ENCODE results near the gene NCL.
"Not testable (repeated sequence)": the region's sequence is repeated elsewhere in the genome, so short reads cannot be mapped to it uniquely, and the experiment has no call there.

Gene NCL

GRCh38 chr2:231430437-231430836 is 33.8 kb downstream of the NCL start:
- not testable (repeated sequence) for DNase-seq (ENCODE audit: low spot score)

GRCh38 chr2:231429901-231430300 is 34.4 kb downstream of the NCL start:
- DNase-seq (ENCODE audit: low spot score) = no peak

GRCh38 chr2:231429152-231429551 is 35.1 kb downstream of the NCL start:
- no peak for DNase-seq (ENCODE audit: low spot score)

- no peak for DNase-seq (ENCODE audit: low spot score)
Observed at GRCh38 chr2:231427116-231427515, 37.2 kb downstream of the NCL start.

- no peak for DNase-seq (ENCODE audit: low spot score)
Observed at GRCh38 chr2:231425811-231426703, 38.2 kb downstream of the NCL start.

- no peak for DNase-seq (ENCODE audit: low spot score)
Observed at GRCh38 chr2:231425291-231425810, 38.9 kb downstream of the NCL start.

GRCh38 chr2:231423176-231423575 is 41.1 kb downstream of the NCL start:
- DNase-seq (ENCODE audit: low spot score) = no peak

- DNase-seq (ENCODE audit: low spot score) = no peak
Observed at GRCh38 chr2:231422056-231422455, 42.2 kb downstream of the NCL start.

- DNase-seq (ENCODE audit: low spot score) = no peak
Observed at GRCh38 chr2:231421051-231421580, 43.2 kb downstream of the NCL start.

GRCh38 chr2:231418820-231419640 is 45.3 kb downstream of the NCL start:
- no peak for DNase-seq (ENCODE audit: low spot score)

- no peak for DNase-seq (ENCODE audit: low spot score)
Observed at GRCh38 chr2:231415029-231415428, 49.3 kb downstream of the NCL start.

GRCh38 chr2:231413921-231414476 is 50.3 kb downstream of the NCL start:
- DNase-seq (ENCODE audit: low spot score) = no peak

- DNase-seq (ENCODE audit: low spot score) = no peak
Observed at GRCh38 chr2:231413456-231413855, 50.8 kb downstream of the NCL start.

GRCh38 chr2:231412618-231412963 is 51.7 kb downstream of the NCL start:
- DNase-seq (ENCODE audit: low spot score) = no peak

GRCh38 chr2:231411831-231412617 is 52.3 kb downstream of the NCL start:
- peak; percentile 90 for DNase-seq (ENCODE audit: low spot score)

GRCh38 chr2:231411237-231411636 is 53.0 kb downstream of the NCL start:
- DNase-seq (ENCODE audit: low spot score) = no peak

- no peak for DNase-seq (ENCODE audit: low spot score)
Observed at GRCh38 chr2:231410293-231411004, 53.8 kb downstream of the NCL start.

- no peak for DNase-seq (ENCODE audit: low spot score)
Observed at GRCh38 chr2:231409776-231410175, 54.5 kb downstream of the NCL start.

- DNase-seq (ENCODE audit: low spot score) = not testable (repeated sequence)
Observed at GRCh38 chr2:231408304-231408703, 56.0 kb downstream of the NCL start.

GRCh38 chr2:231407686-231408085 is 56.6 kb downstream of the NCL start:
- not testable (repeated sequence) for DNase-seq (ENCODE audit: low spot score)

Measured in AG08395 (cell line).